ENCODE measurements around the gene KCNK18. TPM values are rescaled to one million over a fixed set of nuclear protein-coding genes. Genes with fewer than 3 reads are reported as not detected.

The KCNK18 gene
- total and polyA plus RNA-seq, 2 experiments from 2014 or later: not detected

- TF ChIP-seq, protein P1, sequence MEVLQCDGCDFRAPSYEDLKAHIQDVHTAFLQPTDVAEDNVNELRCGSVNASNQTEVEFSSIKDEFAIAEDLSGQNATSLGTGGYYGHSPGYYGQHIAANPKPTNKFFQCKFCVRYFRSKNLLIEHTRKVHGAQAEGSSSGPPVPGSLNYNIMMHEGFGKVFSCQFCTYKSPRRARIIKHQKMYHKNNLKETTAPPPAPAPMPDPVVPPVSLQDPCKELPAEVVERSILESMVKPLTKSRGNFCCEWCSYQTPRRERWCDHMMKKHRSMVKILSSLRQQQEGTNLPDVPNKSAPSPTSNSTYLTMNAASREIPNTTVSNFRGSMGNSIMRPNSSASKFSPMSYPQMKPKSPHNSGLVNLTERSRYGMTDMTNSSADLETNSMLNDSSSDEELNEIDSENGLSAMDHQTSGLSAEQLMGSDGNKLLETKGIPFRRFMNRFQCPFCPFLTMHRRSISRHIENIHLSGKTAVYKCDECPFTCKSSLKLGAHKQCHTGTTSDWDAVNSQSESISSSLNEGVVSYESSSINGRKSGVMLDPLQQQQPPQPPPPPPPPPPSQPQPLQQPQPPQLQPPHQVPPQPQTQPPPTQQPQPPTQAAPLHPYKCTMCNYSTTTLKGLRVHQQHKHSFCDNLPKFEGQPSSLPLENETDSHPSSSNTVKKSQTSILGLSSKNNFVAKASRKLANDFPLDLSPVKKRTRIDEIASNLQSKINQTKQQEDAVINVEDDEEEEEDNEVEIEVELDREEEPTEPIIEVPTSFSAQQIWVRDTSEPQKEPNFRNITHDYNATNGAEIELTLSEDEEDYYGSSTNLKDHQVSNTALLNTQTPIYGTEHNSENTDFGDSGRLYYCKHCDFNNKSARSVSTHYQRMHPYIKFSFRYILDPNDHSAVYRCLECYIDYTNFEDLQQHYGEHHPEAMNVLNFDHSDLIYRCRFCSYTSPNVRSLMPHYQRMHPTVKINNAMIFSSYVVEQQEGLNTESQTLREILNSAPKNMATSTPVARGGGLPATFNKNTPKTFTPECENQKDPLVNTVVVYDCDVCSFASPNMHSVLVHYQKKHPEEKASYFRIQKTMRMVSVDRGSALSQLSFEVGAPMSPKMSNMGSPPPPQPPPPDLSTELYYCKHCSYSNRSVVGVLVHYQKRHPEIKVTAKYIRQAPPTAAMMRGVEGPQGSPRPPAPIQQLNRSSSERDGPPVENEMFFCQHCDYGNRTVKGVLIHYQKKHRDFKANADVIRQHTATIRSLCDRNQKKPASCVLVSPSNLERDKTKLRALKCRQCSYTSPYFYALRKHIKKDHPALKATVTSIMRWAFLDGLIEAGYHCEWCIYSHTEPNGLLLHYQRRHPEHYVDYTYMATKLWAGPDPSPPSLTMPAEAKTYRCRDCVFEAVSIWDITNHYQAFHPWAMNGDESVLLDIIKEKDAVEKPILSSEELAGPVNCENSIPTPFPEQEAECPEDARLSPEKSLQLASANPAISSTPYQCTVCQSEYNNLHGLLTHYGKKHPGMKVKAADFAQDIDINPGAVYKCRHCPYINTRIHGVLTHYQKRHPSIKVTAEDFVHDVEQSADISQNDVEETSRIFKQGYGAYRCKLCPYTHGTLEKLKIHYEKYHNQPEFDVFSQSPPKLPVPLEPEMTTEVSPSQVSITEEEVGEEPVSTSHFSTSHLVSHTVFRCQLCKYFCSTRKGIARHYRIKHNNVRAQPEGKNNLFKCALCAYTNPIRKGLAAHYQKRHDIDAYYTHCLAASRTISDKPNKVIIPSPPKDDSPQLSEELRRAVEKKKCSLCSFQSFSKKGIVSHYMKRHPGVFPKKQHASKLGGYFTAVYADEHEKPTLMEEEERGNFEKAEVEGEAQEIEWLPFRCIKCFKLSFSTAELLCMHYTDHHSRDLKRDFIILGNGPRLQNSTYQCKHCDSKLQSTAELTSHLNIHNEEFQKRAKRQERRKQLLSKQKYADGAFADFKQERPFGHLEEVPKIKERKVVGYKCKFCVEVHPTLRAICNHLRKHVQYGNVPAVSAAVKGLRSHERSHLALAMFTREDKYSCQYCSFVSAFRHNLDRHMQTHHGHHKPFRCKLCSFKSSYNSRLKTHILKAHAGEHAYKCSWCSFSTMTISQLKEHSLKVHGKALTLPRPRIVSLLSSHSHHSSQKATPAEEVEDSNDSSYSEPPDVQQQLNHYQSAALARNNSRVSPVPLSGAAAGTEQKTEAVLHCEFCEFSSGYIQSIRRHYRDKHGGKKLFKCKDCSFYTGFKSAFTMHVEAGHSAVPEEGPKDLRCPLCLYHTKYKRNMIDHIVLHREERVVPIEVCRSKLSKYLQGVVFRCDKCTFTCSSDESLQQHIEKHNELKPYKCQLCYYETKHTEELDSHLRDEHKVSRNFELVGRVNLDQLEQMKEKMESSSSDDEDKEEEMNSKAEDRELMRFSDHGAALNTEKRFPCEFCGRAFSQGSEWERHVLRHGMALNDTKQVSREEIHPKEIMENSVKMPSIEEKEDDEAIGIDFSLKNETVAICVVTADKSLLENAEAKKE (CRISPR knock-in tag; IDR thresholded peaks at IDR 0.05): no peak
- TF ChIP-seq STAT1 (IDR thresholded peaks at IDR 0.05; ENCODE audit: unreplicated experiment) (no peak), ZNF331 (CRISPR knock-in tag; IDR thresholded peaks at IDR 0.05; ENCODE audit: low read depth) (no peak), CTCF (conservative IDR thresholded peaks at IDR 0.05; ENCODE audit: low read depth in 2 of 2) (no peak)
Observed at GRCh38 chr10:117178190-117178589, 19.1 kb upstream of the KCNK18 start (continued).

- Mint-ChIP-seq H3K9me3 (peaks cover 18% of the 10 kb centered on the region; the same call in 2 of the 3 replicates), H3K4me3 (no peak overlapping the region), H3K27me3 (ENCODE audit: insufficient read depth, low read depth, poor library complexity) (peaks cover 1% of the 10 kb centered on the region), H3K36me3 (ENCODE audit: low read depth) (peaks cover 9% of the 10 kb centered on the region; the same call in 2 of the 3 replicates), H3K4me1 (peaks cover 3% of the 10 kb centered on the region; the same call in 1 of the 3 replicates), H3K27ac (no peak overlapping the region)
- Histone ChIP-seq H3K4me1 (ENCODE audit: insufficient read depth) (no peaks in the 10 kb centered on the region), H3K27ac (ENCODE audit: low read depth) (no peak overlapping the region), H3K27me3 (ENCODE audit: insufficient read depth) (no peaks in the 10 kb centered on the region), H3K9me2 (ENCODE audit: insufficient read depth) (no peaks in the 10 kb centered on the region), H3K4me3 (no peak overlapping the region), H3K4me2 (no peak overlapping the region), H2AFZ (no peak overlapping the region), H3K36me3 (ENCODE audit: insufficient read depth) (no peaks in the 10 kb centered on the region), H4K20me1 (replicated peaks; ENCODE audit: insufficient read depth) (no peaks in the 10 kb centered on the region), H3F3A (replicated peaks; ENCODE audit: low read depth) (no peaks in the 10 kb centered on the region), H3K79me2 (replicated peaks; ENCODE audit: insufficient read depth) (no peaks in the 10 kb centered on the region)
- ATAC-seq (no peak), DNase-seq (ENCODE audit: low spot score) (no peak)
- TF ChIP-seq EZH2phosphoT487 (IDR thresholded peaks at IDR 0.05; ENCODE audit: unreplicated experiment) (no peak), CREB1 (CRISPR knock-in tag; IDR thresholded peaks at IDR 0.05; ENCODE audit: low read depth) (no peak)
Observed at GRCh38 chr10:117184296-117184695, 13.0 kb upstream of the KCNK18 start.
